AG09309 (cell line): Measurements from ENCODE around the gene PCDHGA12.
A peak's percentile ranks its signal among the peaks of the same experiment; 100 is the strongest.
"Not testable (repeated sequence)": the region's sequence is repeated elsewhere in the genome, so short reads cannot be mapped to it uniquely, and the experiment has no call there.

Experiments
- DNase-seq: peaks from one replicate; pipeline ENCODE4 v3.0.0-alpha.2; 2010; ENCODE audit warnings: low read depth
- H3K4me3 ChIP-seq: 2 replicates; pipeline ENCODE4 v1.5.1; 2011; ENCODE audit warnings: mild to moderate bottlenecking, low read depth, low read length, moderate library complexity; ENCODE audit not compliant: control insufficient read depth
- CTCF ChIP-seq: IDR thresholded peaks from 2 replicates; pipeline ENCODE4 v1.5.1; 2011; ENCODE audit warnings: mild to moderate bottlenecking, low read depth, low read length, inconsistent platforms; ENCODE audit not compliant: insufficient read depth, control insufficient read depth; ENCODE audit errors: missing control alignments

The PCDHGA12 gene

GRCh38 chr5:141398608-141399007 lies 31.7 kb upstream of the PCDHGA12 start:
- no peak overlapping the region for H3K4me3 ChIP-seq
- no peak for DNase-seq
- no peak for TF ChIP-seq CTCF

- H3K4me3 ChIP-seq, result no peak overlapping the region
- DNase-seq, result no peak
- TF ChIP-seq CTCF, result no peak
Measured at GRCh38 chr5:141399555-141400258, 30.6 kb upstream of the PCDHGA12 start.

- DNase-seq, result no peak
- peak; percentile 33 for TF ChIP-seq CTCF
- H3K4me3 ChIP-seq, result no peak within 1 kb of the TSS
Measured at GRCh38 chr5:141402553-141403243, 27.6 kb upstream of the PCDHGA12 start, which contains the start of gene PCDHGA9. PCDHGA9 (plus strand) TSS chr5:141402778; CDS start chr5:141402953, 175 bp downstream.

- TF ChIP-seq CTCF, result no peak
- no peak overlapping the region for H3K4me3 ChIP-seq
Measured at GRCh38 chr5:141403387-141403786, 26.9 kb upstream of the PCDHGA12 start.

GRCh38 chr5:141407790-141408505 lies 22.4 kb upstream of the PCDHGA12 start, which contains the start of gene PCDHGB6:
PCDHGB6 (plus strand) TSS chr5:141408021; CDS start chr5:141408203, 182 bp downstream.
- not testable (repeated sequence) for H3K4me3 ChIP-seq, DNase-seq
- TF ChIP-seq CTCF, result peak; percentile 50

More at GRCh38 chr5:141403387-141403786, 26.9 kb upstream of the PCDHGA12 start:
- no peak for DNase-seq

GRCh38 chr5:141409598-141410306 lies 20.6 kb upstream of the PCDHGA12 start:
- no peak overlapping the region for H3K4me3 ChIP-seq
- TF ChIP-seq CTCF, result no peak
- DNase-seq, result no peak
